NOMO-1 (cell line): ENCODE data around the gene TXLNB.
A peak's percentile ranks its signal among the peaks of the same experiment; 100 is the strongest.

Experiments used
- DNase-seq, 2 experiments: peaks; one replicate each; lab custom pipeline; 2025; ENCODE audit not compliant: unreplicated experiment in 2 of 2; lab: John Stamatoyannopoulos, UW

Gene TXLNB

DNA sequence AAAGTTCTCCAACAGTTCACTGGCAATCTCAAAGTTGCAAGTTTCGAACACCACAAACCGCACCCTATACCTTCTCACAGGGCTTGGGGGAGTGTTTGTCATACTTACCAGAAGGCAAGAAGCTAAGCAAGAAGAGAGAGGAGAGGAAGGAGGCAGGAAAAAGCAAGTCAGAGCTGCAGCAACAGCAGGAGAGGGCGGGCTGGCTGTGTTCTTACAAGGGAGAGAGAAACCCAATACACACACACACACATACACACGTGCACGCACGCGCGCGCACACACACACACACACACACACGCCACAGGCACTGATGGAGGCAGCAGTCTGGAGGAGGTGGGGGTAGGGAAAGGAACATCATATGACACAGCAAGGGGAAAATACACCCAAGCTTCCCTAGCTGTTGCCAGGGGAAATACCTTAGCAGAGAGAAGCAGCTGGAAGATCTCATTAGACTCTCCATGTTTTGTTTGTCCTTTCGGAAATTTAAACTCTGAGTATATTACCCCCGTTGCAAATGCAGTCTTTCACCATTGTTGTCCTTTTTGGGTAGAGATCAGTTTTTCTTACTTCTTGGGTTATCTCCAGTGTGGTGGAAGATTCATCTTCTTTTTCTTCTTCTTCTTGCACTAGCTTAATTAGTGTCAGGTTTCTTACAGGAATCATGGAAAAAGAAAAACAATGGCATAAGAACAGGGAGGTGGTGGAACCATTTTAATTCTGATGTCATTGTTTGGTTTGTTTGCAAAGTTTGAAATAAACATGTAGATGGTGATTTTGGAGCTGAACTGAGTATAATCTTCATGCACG is at the start of gene TXLNB:
Gene TXLNB (minus strand): TSS at position 186 of the 807 bp plus-strand sequence. CDS start 3,099 bp downstream, outside the sequence.
- DNase-seq, result peak; percentile 50 to 64

- DNase-seq, result no peak
These were observed 49.3 kb upstream of the TXLNB start for GRCh38 chr6:139341060-139341459.

- DNase-seq, result peak; percentile 64 to 83
These were observed 47.0 kb upstream of the TXLNB start for GRCh38 chr6:139338795-139339194.

DNA sequence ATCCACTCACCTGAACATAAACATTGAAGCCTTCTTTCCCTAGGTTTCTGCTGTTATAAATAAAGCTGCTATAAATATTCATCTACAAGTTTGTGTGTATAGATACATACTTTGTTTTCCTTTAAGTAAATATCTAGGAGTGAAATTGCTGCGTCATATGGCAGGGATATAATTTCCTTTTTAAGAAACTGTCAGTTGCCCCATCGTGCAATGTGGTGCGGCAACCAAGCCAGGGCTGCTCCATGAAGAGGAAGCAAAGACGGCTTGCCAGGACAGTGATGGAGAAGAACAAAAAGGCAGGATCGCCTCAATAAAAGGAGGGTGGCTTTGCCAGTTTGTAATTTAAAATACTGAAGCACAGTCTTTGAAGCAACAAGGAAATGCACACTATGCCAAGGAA is 46.0 kb upstream of the TXLNB start:
- DNase-seq, result peak; percentile 55 to 73

DNA sequence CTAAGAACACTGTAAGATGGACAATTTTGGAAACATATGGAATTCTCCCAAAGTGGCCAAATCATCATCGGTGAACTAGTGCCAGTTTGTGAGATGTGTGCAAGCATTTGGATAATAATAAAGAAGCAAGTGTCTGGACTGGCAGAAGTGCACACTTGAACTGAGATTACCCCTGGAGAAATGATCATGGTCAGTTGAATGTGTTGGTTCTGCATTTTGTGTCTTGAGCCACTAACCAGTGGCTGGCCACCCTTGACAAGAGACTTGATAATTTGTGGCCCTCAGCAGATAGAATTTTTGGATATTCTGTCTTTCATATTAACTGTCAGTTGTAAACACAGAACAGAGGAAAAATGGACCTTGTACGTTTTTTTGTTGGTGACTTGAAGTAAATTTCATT is 45.2 kb upstream of the TXLNB start:
- no peak for DNase-seq

DNA sequence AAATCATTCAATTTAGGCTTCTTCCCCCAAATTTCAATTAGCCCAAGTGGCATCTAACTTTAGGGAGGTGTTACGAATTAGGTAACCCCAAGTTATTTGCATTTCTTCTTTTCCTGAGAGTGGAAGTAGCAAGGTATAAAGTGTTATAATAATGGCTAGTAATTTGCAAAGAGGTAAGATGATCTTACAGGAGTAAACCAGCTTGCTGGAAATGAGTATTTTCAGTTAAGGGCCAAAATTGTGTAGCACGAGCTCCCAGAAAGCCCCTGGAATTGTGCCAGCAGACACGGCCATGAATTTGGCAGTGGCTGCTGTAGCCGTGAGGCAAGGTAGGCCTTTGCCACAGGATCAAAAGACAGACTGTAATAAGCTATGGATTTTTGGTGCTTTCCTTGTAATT is 44.7 kb upstream of the TXLNB start:
- DNase-seq, result no peak

DNA sequence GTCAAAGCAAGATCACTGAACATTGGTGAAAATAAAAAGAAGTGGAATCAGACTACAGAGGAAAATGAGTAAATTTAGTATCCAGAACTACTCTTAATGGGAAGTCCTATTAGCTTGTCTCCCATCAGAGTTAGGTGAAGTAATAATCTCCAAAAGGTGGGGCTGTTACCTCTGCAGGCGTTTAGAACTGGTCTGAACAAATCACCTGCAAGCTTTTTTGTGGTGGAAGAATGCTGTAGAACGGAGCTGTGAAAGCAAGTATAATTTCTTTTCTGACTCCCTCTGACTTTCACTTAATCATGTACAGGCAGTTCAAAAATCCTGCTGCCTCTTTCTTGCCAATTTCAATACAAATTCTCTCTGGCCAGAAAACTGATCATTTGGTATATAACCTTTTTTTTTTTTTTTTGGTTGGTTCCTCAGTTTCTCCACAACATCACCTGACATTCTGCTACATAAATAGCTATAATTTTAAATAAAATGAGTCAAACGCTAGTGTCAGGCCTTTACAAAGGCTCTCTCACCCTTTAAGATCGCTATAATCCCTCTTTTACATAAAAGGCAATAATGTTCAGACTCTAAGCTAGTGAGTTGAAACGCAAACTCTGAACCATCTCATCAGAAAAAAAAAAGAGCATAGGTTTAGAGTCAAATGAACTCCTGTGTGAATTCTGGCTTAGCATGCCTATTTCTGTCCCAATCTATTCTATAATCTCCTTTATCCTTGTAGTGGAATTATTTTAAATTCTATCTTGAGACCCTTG is 43.8 kb upstream of the TXLNB start:
- no peak for DNase-seq

- peak; percentile 68 to 88 for DNase-seq
These were observed 43.1 kb upstream of the TXLNB start for GRCh38 chr6:139334806-139335446.

GRCh38 chr6:139330826-139331500 is 39.2 kb upstream of the TXLNB start:
- DNase-seq, result no peak

GRCh38 chr6:139330306-139330705 is 38.5 kb upstream of the TXLNB start:
- no peak for DNase-seq

DNA sequence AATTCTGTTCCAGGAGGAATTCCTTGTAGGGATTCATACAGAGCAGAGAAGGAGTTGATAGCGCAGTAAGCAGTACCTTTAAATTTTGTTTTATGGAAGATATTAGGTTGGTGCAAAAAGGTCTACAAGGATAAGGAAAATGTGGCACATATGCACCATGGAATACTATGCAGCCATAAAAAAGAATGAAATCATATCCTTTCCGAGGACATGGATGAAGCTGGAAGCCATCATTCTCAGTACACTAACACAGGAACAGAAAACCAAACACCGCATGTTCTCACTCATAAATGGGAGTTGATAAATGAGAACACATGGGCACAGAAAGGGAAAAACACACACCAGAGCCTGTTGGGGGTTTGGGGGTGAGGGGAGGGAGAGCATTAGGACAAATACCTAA is 37.4 kb upstream of the TXLNB start:
- no peak for DNase-seq

DNA sequence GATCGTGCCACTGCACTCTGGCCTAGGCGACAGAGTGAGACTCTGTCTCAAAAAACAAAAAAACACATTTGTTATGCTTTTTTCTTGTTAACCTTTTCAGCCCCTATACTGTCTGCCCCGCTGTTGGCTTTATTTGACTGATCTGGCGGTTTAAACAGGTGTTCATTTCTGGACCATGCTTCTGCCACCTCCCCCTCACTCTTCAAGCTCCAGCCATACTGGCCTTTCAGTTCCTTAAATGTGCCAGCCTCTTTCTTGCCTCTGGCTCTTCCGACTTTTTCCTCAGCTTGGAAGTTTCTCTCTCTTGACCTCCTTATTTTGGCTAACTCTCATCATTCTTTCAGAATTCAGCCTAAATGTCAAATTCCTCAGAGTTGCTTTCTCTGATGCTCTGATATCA is 35.2 kb upstream of the TXLNB start:
- DNase-seq, result no peak

DNA sequence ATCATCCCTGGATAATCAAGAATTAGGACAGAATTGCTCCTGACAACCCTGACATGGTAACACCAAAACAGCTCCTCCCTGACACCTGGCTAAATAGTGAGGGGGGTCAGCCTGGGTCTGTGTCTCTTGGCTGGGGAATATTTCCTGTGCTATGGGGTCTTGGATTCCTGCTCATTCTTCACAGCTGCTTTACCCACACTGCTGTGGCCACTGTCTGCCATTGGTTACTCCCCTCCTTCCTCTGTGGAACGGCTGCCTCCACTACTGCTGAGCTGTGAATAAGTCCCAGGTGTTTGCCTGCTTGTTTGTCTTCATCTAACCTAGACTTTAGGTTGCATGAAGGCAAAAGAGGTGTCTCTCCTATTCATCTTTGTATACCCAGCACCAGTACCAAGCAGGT is 33.9 kb upstream of the TXLNB start:
- no peak for DNase-seq

GRCh38 chr6:139325125-139325524 is 33.3 kb upstream of the TXLNB start:
- peak; percentile 69 to 96 for DNase-seq

DNA sequence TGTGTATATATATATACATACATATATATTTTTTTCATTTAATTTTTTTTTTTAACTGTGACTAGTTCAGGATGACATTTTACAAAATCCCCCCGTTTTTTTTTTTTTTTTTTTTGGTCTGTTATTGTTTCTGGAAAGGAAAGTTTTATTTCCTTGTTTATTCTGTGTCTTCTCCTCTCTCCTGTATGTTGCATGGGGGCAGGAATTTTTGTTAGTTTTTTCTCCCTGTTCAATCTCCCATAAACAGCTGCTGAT is 32.4 kb upstream of the TXLNB start:
- DNase-seq, result no peak

- DNase-seq, result peak; percentile 89 to 91
These were observed 31.9 kb upstream of the TXLNB start for GRCh38 chr6:139323511-139324300.

- DNase-seq, result no peak
These were observed 28.3 kb upstream of the TXLNB start for GRCh38 chr6:139320081-139320480.

GRCh38 chr6:139316622-139317317 is 25.0 kb upstream of the TXLNB start:
- DNase-seq, result no peak

DNA sequence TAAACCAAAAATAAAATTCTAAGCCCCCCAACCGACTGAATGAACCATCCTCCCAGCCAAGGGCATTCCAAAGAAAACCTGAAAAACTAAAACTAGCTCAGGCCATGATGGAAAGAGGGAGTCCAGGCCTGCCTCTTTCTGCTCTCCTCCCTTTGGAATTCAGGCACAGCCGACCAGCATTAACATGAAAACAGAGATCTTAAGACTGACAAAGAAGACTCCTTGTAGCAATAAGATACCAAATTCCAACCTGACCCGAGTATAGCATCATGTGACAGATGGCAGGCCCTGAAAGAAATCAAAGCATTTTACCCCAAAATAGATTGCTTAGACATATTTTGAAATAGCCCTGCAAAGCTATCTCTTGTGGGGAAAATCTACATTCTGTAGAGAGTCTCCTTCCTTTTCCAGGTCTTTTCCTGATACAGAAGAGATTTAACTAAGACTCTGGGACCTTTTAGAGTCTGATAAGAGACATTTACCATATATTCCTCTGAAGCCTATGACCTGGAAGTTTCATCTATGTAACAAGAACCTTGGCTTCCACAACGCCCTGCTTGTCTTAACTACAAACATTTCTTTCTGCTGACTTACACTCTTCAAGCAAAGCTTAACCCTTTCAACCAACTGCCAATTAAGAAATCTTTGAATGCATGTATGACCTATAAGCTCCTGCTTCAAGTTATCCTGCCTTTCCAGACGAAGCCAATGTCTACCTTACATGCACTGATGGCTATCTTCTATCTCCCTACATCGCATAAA is 22.2 kb upstream of the TXLNB start:
- no peak for DNase-seq
